Kidney epithelial cell (primary cell): Measurements from ENCODE around the gene ABI3BP. TPM values are rescaled to one million over a fixed set of nuclear protein-coding genes. Genes with fewer than 3 reads are reported as not detected.

ENCODE experiments used
- DNase-seq: peaks from one replicate; pipeline ENCODE4 v3.0.0-alpha.2; 2010; ENCODE audit warnings: low read depth
- H3K27me3 ChIP-seq: 2 replicates; pipeline ENCODE4 v1.6.0; 2011; ENCODE audit warnings: low read length; ENCODE audit not compliant: control insufficient read depth, insufficient read depth
- H3K36me3 ChIP-seq: 2 replicates; pipeline ENCODE4 v1.5.1; 2011; ENCODE audit warnings: low read length; ENCODE audit not compliant: control insufficient read depth, insufficient read depth
- H3K4me3 ChIP-seq: 2 replicates; pipeline ENCODE4 v1.5.1; 2011; ENCODE audit warnings: low read depth, mild to moderate bottlenecking, control low read depth, low read length
- total RNA-seq: library from RNA; depleted of rRNA; stranded (reverse); fragments of >200 nt; gene quantifications from 2 replicates; pipeline ENCODE4 v1.2.3, GENCODE V29; 2015
- TF ChIP-seq, protein P1 (sequence below): IDR thresholded peaks from 2 replicates; pipeline ENCODE4 v1.5.1; 2011; ENCODE audit warnings: mild to moderate bottlenecking, moderate library complexity, low read length, control low read depth, inconsistent platforms; ENCODE audit not compliant: insufficient read depth, poor library complexity, severe bottlenecking

Gene ABI3BP
- total RNA-seq, 1 donor from 2014 or later = 0.84 TPM

DNA sequence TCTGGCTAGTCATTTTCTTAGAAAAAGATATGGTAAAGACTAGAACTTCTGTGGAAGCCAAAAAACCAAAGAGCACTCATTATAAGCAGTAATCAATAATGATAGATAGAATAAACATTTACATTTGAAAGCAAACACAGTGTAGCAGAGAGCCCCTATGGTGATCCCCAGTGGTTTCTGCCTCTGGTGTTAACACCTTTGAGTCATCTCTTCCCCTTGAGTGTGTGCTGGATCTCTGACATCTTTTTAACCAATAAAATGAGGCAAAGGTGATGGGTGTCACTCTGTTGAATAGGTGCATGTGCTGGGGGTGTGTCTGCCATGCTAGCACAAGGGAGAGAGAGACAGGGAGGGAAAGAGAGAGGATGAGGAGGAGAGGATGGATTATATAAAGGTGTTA, 162.3 kb downstream of the ABI3BP start:
- no peaks in the 10 kb centered on the region for H3K27me3 ChIP-seq
- TF ChIP-seq, protein P1, sequence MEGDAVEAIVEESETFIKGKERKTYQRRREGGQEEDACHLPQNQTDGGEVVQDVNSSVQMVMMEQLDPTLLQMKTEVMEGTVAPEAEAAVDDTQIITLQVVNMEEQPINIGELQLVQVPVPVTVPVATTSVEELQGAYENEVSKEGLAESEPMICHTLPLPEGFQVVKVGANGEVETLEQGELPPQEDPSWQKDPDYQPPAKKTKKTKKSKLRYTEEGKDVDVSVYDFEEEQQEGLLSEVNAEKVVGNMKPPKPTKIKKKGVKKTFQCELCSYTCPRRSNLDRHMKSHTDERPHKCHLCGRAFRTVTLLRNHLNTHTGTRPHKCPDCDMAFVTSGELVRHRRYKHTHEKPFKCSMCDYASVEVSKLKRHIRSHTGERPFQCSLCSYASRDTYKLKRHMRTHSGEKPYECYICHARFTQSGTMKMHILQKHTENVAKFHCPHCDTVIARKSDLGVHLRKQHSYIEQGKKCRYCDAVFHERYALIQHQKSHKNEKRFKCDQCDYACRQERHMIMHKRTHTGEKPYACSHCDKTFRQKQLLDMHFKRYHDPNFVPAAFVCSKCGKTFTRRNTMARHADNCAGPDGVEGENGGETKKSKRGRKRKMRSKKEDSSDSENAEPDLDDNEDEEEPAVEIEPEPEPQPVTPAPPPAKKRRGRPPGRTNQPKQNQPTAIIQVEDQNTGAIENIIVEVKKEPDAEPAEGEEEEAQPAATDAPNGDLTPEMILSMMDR = no peak
- H3K4me3 ChIP-seq = no peak overlapping the region
- no peak for DNase-seq
- no peaks in the 10 kb centered on the region for H3K36me3 ChIP-seq

DNA sequence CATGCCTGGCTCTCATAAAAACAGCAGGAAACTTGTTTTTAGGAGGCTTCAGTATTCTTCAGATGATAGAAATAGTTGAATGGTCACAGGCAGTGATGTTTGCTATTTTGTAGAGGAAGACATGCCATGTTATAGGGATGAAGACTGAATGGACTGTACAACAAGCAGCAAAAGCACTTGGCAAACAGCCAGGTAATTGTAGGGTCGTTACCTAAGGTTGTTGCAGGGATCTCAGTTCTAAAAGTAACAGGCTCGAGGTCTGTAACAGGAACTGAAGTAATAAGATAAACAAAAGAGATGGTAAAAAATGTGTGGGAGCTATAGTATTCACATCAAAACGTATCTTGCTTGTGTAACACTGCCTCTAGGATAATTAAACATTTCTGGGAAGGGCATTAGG, 167.6 kb downstream of the ABI3BP start:
- no peaks in the 10 kb centered on the region for H3K36me3 ChIP-seq
- TF ChIP-seq, protein P1 = no peak
- no peak overlapping the region for H3K4me3 ChIP-seq
- no peak for DNase-seq
- no peaks in the 10 kb centered on the region for H3K27me3 ChIP-seq

DNA sequence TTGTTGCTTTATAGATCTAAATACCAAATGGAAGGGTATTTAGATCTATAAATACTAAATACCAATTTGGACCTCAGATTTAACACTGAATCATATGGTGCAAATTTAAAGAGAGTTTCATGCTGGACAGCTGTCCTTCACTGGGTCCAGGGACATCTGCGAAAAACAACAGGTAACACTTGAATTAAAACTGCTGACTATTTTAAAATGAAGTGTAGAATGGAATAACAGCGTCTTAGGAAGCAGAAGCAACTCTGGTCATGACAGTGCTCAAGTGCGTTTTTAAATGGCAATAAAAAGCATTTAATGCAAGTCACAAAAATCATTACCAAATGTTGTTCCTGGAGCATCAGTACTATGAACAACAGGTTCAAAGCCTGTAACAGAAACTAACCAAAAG, 177.6 kb downstream of the ABI3BP start:
- no peaks in the 10 kb centered on the region for H3K27me3 ChIP-seq
- DNase-seq = no peak
- TF ChIP-seq, protein P1 = no peak
- H3K4me3 ChIP-seq = no peak overlapping the region
- H3K36me3 ChIP-seq = no peaks in the 10 kb centered on the region

GRCh38 chr3:100813828-100814227, 179.4 kb downstream of the ABI3BP start:
- DNase-seq = no peak
- no peaks in the 10 kb centered on the region for H3K27me3 ChIP-seq
- no peaks in the 10 kb centered on the region for H3K36me3 ChIP-seq
- H3K4me3 ChIP-seq = no peak overlapping the region
- TF ChIP-seq, protein P1 = no peak

- H3K36me3 ChIP-seq = no peaks in the 10 kb centered on the region
- TF ChIP-seq, protein P1 = no peak
- H3K4me3 ChIP-seq = no peak overlapping the region
- DNase-seq = no peak
- H3K27me3 ChIP-seq = no peaks in the 10 kb centered on the region
These were observed 181.3 kb downstream of the ABI3BP start for GRCh38 chr3:100811779-100812507.

GRCh38 chr3:100810671-100811070, 182.6 kb downstream of the ABI3BP start:
- no peak overlapping the region for H3K4me3 ChIP-seq
- H3K27me3 ChIP-seq = no peaks in the 10 kb centered on the region
- TF ChIP-seq, protein P1 = no peak
- no peaks in the 10 kb centered on the region for H3K36me3 ChIP-seq
- DNase-seq = no peak
